GM18519 (cell line): ENCODE data around the gene TRIM26.
"Not testable (repeated sequence)": the region's sequence is repeated elsewhere in the genome, so short reads cannot be mapped to it uniquely, and the experiment has no call there.

Source experiments
- ATAC-seq: cut with Tn5 transposase; IDR thresholded peaks from one replicate; pipeline ENCODE4 v1.9.1; 2021; ENCODE audit warnings: mild to moderate bottlenecking, moderate library complexity; ENCODE audit not compliant: unreplicated experiment, low FRiP score

The TRIM26 gene

GRCh38 chr6:30175765-30176164, 37.4 kb downstream of the TRIM26 start:
- no peak for ATAC-seq

GRCh38 chr6:30172681-30173080, 40.5 kb downstream of the TRIM26 start:
- ATAC-seq = no peak

- no peak for ATAC-seq
Observed at GRCh38 chr6:30171677-30172471, 41.3 kb downstream of the TRIM26 start.

- no peak for ATAC-seq
Observed at GRCh38 chr6:30169658-30170614, 43.3 kb downstream of the TRIM26 start.

- ATAC-seq = no peak
Observed at GRCh38 chr6:30168741-30169140, 44.5 kb downstream of the TRIM26 start.

- ATAC-seq = no peak
Observed at GRCh38 chr6:30167101-30167500, 46.1 kb downstream of the TRIM26 start.

- ATAC-seq = not testable (repeated sequence)
Observed at GRCh38 chr6:30165238-30165637, 48.0 kb downstream of the TRIM26 start.

GRCh38 chr6:30164714-30165113, 48.5 kb downstream of the TRIM26 start:
- no peak for ATAC-seq

- no peak for ATAC-seq
Observed at GRCh38 chr6:30163918-30164654, 49.1 kb downstream of the TRIM26 start.

GRCh38 chr6:30163090-30163917, 49.9 kb downstream of the TRIM26 start, which contains the start of gene TRIM15:
Gene TRIM15, plus strand, starts transcription at chr6:30163546. Its CDS starts 139 bp downstream, at chr6:30163685.
- ATAC-seq = no peak

GRCh38 chr6:30162265-30163089, 50.7 kb downstream of the TRIM26 start:
- ATAC-seq = no peak

GRCh38 chr6:30160785-30161531, 52.2 kb downstream of the TRIM26 start, which contains the start of gene TRIM10:
Gene TRIM10, minus strand, starts transcription at chr6:30161211. Its CDS starts 353 bp downstream, at chr6:30160858.
- ATAC-seq = no peak

- ATAC-seq = no peak
Observed at GRCh38 chr6:30160008-30160784, 53.0 kb downstream of the TRIM26 start.

- no peak for ATAC-seq
Observed at GRCh38 chr6:30158475-30159040, 54.6 kb downstream of the TRIM26 start.

GRCh38 chr6:30157999-30158398, 55.2 kb downstream of the TRIM26 start:
- ATAC-seq = no peak

GRCh38 chr6:30157581-30157980, 55.6 kb downstream of the TRIM26 start:
- no peak for ATAC-seq

GRCh38 chr6:30156774-30157173, 56.4 kb downstream of the TRIM26 start:
- ATAC-seq = no peak
